ENCODE results near the gene PIEZO1. TPM values are rescaled to one million over a fixed set of nuclear protein-coding genes. Genes with fewer than 3 reads are reported as not detected.

The PIEZO1 gene
- total RNA-seq, 1 experiment from 2014 or later: 71.1 TPM

- H3K27ac Mint-ChIP-seq: no peak overlapping the region
- TF ChIP-seq CTCF (conservative IDR thresholded peaks at IDR 0.05): no peak
- no peak for DNase-seq
- no peaks in the 10 kb centered on the region for H4K20me1 ChIP-seq (ENCODE audit: control insufficient read depth, insufficient read depth, insufficient read length)
- no peaks in the 10 kb centered on the region; a peak in 1 of 5 replicates for H3K9me3 Mint-ChIP-seq
- H2BK12ac ChIP-seq (ENCODE audit: insufficient read length, low read depth, low read length): no peak overlapping the region
- H3K9ac ChIP-seq (ENCODE audit: extremely low read depth, insufficient read length, low read length): no peak overlapping the region
- no peak overlapping the region for H3T11ph ChIP-seq (ENCODE audit: low read length)
- no peak overlapping the region for H4K91ac ChIP-seq (ENCODE audit: insufficient read length, low read depth, low read length)
- no peak overlapping the region for H2BK15ac ChIP-seq (ENCODE audit: low read depth, low read length)
- H3K4me3 Mint-ChIP-seq: no peak overlapping the region
- no peak overlapping the region for H3K4ac ChIP-seq (ENCODE audit: low read depth, low read length)
- no peak overlapping the region for H3K23ac ChIP-seq (ENCODE audit: insufficient read length, low read depth, low read length)
- peaks cover 27 to 50% of the 10 kb centered on the region in 2 experiments for H3K4me1 Mint-ChIP-seq
- no peak overlapping the region for H2AK5ac ChIP-seq (ENCODE audit: insufficient read length, low read length)
- peaks cover 3% of the 10 kb centered on the region for H3K79me1 ChIP-seq (ENCODE audit: insufficient read depth, low read depth, low read length, poor library complexity, severe bottlenecking)
- no peak overlapping the region for H4K8ac ChIP-seq (replicated peaks; ENCODE audit: insufficient read length, low read depth, low read length)
- H3K56ac ChIP-seq (ENCODE audit: insufficient read length, low read depth, low read length): no peak overlapping the region
- no peaks in the 10 kb centered on the region for H3K27me3 ChIP-seq (ENCODE audit: insufficient read depth, low read length)
- H3K18ac ChIP-seq (ENCODE audit: insufficient read length, low read depth, low read length): no peak overlapping the region
- H2BK5ac ChIP-seq (ENCODE audit: insufficient read length, low read length): no peak overlapping the region
- no peaks in the 10 kb centered on the region for H3K23me2 ChIP-seq (ENCODE audit: insufficient read length, low read depth, low read length, poor library complexity, severe bottlenecking)
- H2BK120ac ChIP-seq (ENCODE audit: low read depth, low read length, poor library complexity, severe bottlenecking): no peak overlapping the region
- no CpG with 5 or more reads among the region's 11 CpGs for WGBS (ENCODE audit: extremely low coverage, insufficient read length, low lambda C conversion rate)
- no peak overlapping the region for H2BK20ac ChIP-seq (ENCODE audit: low read depth, low read length, poor library complexity, severe bottlenecking)
- H3K4me1 ChIP-seq (ENCODE audit: insufficient read depth, low read length): peaks cover 8% of the 10 kb centered on the region; the same call in 1 of the 2 replicates
- H3K36me3 Mint-ChIP-seq (ENCODE audit: insufficient read depth in 1 of 3, low read depth in 3 of 3): no peaks in the 10 kb centered on the region
- no peaks in the 10 kb centered on the region for H3K9me3 ChIP-seq (ENCODE audit: control insufficient read depth, low read depth, low read length)
- no peaks in the 10 kb centered on the region for H3K27me3 Mint-ChIP-seq (ENCODE audit: low read depth)
- H3K27ac ChIP-seq (ENCODE audit: insufficient read length, low read depth, low read length): no peak overlapping the region
- H2AFZ ChIP-seq (ENCODE audit: low read length): no peak overlapping the region
- H3K14ac ChIP-seq (ENCODE audit: insufficient read depth, low read length): no peak overlapping the region; the same call in 1 of the 2 replicates
- no peak overlapping the region for H3K4me2 ChIP-seq (ENCODE audit: insufficient read depth, insufficient read length, low read length)
- H3K79me2 ChIP-seq (ENCODE audit: insufficient read depth, low read length): no peaks in the 10 kb centered on the region
- no peak overlapping the region for H4K5ac ChIP-seq (ENCODE audit: insufficient read length, low read depth, low read length)
Measured at GRCh38 chr16:88761143-88761534, 23.9 kb downstream of the PIEZO1 start.
